ENCODE measurements around the gene EIF1AY.
A peak's percentile ranks its signal among the peaks of the same experiment; 100 is the strongest.
"Not testable (repeated sequence)": the region's sequence is repeated elsewhere in the genome, so short reads cannot be mapped to it uniquely, and the experiment has no call there.

Gene EIF1AY

GRCh38 chrY:20575531-20576121, at the start of gene EIF1AY:
Gene EIF1AY, plus strand, starts transcription at chrY:20575776. Its CDS starts 96 bp downstream, at chrY:20575872.
- peak; percentile 92 for DNase-seq (ENCODE audit: low read depth, low spot score)

GRCh38 chrY:20528435-20528834, 47.1 kb upstream of the EIF1AY start:
- DNase-seq (ENCODE audit: low read depth, low spot score): no peak

GRCh38 chrY:20538186-20538585, 37.4 kb upstream of the EIF1AY start:
- DNase-seq (ENCODE audit: low read depth, low spot score): no peak

- no peak for DNase-seq (ENCODE audit: low read depth, low spot score)
Observed at GRCh38 chrY:20538933-20539332, 36.6 kb upstream of the EIF1AY start.

- no peak for DNase-seq (ENCODE audit: low read depth, low spot score)
Observed at GRCh38 chrY:20544451-20544960, 31.1 kb upstream of the EIF1AY start.

- DNase-seq (ENCODE audit: low read depth, low spot score): no peak
Observed at GRCh38 chrY:20546071-20546470, 29.5 kb upstream of the EIF1AY start.

GRCh38 chrY:20549289-20549688, 26.3 kb upstream of the EIF1AY start:
- DNase-seq (ENCODE audit: low read depth, low spot score): no peak

- DNase-seq (ENCODE audit: low read depth, low spot score): no peak
Observed at GRCh38 chrY:20551840-20552239, 23.7 kb upstream of the EIF1AY start.

- DNase-seq (ENCODE audit: low read depth, low spot score): not testable (repeated sequence)
Observed at GRCh38 chrY:20552764-20553323, 22.7 kb upstream of the EIF1AY start.

- no peak for DNase-seq (ENCODE audit: low read depth, low spot score)
Observed at GRCh38 chrY:20555820-20556219, 19.8 kb upstream of the EIF1AY start.

- no peak for DNase-seq (ENCODE audit: low read depth, low spot score)
Observed at GRCh38 chrY:20558677-20559076, 16.9 kb upstream of the EIF1AY start.

GRCh38 chrY:20559873-20560512, 15.6 kb upstream of the EIF1AY start:
- DNase-seq (ENCODE audit: low read depth, low spot score): no peak

- DNase-seq (ENCODE audit: low read depth, low spot score): no peak
Observed at GRCh38 chrY:20571306-20571705, 4.3 kb upstream of the EIF1AY start.

- DNase-seq (ENCODE audit: low read depth, low spot score): no peak
Observed at GRCh38 chrY:20576506-20576905, 930 bp downstream of the EIF1AY start.

GRCh38 chrY:20578206-20578605, 2.6 kb downstream of the EIF1AY start:
- DNase-seq (ENCODE audit: low read depth, low spot score): no peak

- DNase-seq (ENCODE audit: low read depth, low spot score): no peak
Observed at GRCh38 chrY:20581687-20582086, 6.1 kb downstream of the EIF1AY start.

GRCh38 chrY:20586161-20586560, 10.6 kb downstream of the EIF1AY start:
- DNase-seq (ENCODE audit: low read depth, low spot score): no peak

Measured in brain pericyte (primary cell).